ENCODE results near the gene GRM4.

- TF ChIP-seq POLR2A (IDR thresholded peaks at IDR 0.05): no peak
- TF ChIP-seq, protein P1, sequence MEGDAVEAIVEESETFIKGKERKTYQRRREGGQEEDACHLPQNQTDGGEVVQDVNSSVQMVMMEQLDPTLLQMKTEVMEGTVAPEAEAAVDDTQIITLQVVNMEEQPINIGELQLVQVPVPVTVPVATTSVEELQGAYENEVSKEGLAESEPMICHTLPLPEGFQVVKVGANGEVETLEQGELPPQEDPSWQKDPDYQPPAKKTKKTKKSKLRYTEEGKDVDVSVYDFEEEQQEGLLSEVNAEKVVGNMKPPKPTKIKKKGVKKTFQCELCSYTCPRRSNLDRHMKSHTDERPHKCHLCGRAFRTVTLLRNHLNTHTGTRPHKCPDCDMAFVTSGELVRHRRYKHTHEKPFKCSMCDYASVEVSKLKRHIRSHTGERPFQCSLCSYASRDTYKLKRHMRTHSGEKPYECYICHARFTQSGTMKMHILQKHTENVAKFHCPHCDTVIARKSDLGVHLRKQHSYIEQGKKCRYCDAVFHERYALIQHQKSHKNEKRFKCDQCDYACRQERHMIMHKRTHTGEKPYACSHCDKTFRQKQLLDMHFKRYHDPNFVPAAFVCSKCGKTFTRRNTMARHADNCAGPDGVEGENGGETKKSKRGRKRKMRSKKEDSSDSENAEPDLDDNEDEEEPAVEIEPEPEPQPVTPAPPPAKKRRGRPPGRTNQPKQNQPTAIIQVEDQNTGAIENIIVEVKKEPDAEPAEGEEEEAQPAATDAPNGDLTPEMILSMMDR (IDR thresholded peaks at IDR 0.05): no peak
Observed at GRCh38 chr6:34152806-34153520, 7.1 kb upstream of the GRM4 start.

Data from uterus (tissue), 2 donors.